Stomach (tissue), 9 donors: ENCODE data around the gene PAPSS1. TPM values are rescaled to one million over a fixed set of nuclear protein-coding genes. Genes with fewer than 3 reads are reported as not detected.

ENCODE experiments used
- DNase-seq, 2 donors: peaks; one replicate each; pipeline versions ENCODE4 v3.0.0 to v3.0.0-alpha.2; 2013 to 2019
- H3K27ac ChIP-seq, 5 donors: fragments of 200-600 bp in 4 of 5; sonication (generic) in 4 of 5; one replicate each; pipeline ENCODE4 v1.5.1; 2013 to 2019; ENCODE audit warnings: mild to moderate bottlenecking in 1 of 5, moderate library complexity in 1 of 5
- H3K27me3 ChIP-seq, 3 donors: fragments of 200-600 bp; sonication (generic); one replicate each; pipeline ENCODE4 v1.5.1; 2017 to 2019; ENCODE audit warnings: mixed run types in 1 of 3
- H3K36me3 ChIP-seq, 4 donors: fragments of 200-600 bp; sonication (generic); 1 replicate in 3 of 4; 2 replicates in 1 of 4; pipeline ENCODE4 v1.5.1; 2016 to 2019
- H3K4me1 ChIP-seq, 4 donors: fragments of 200-600 bp; sonication (generic); one replicate each; pipeline ENCODE4 v1.5.1; 2016 to 2019
- H3K4me3 ChIP-seq, 4 donors: fragments of 200-600 bp; sonication (generic) in 3 of 4; one replicate each; pipeline ENCODE4 v1.5.1; 2016 to 2019; ENCODE audit warnings: mild to moderate bottlenecking in 1 of 4
- H3K9me3 ChIP-seq, 4 donors: fragments of 200-600 bp; sonication (generic); one replicate each; pipeline ENCODE4 v1.5.1; 2016 to 2019
- EP300 ChIP-seq: sonication (generic); formaldehyde crosslinking; IDR thresholded peaks from one replicate; pipeline ENCODE4 v1.6.1; 2017; ENCODE audit warnings: antibody characterized with exemption
- POLR2A ChIP-seq, 4 donors: fragments of 450-650 bp; IDR thresholded peaks; one replicate each; pipeline ENCODE4 v1.6.1; 2016; ENCODE audit warnings: antibody characterized with exemption in 4 of 4, control low read depth in 2 of 4, mild to moderate bottlenecking in 1 of 4, moderate library complexity in 1 of 4
- POLR2AphosphoS5 ChIP-seq, 3 donors: sonication (generic); formaldehyde crosslinking; IDR thresholded peaks; one replicate each; pipeline ENCODE4 v1.6.1; 2016; ENCODE audit warnings: antibody characterized with exemption in 3 of 3
- WGBS, 5 donors: extraction: QIAGEN DNeasy Blood & Tissue Kit in 3 of 5; methylation state at CpG; one replicate each; pipeline versions ENCODE4 v1.1.5 to v1.1.7; 2013 to 2018; 5-methylcytosine and 5-hydroxymethylcytosine counted together
- intact Hi-C: fragments of 100-400 bp; cut with DNase I; formaldehyde crosslinking; loops from one replicate; pipeline ENCODE4 v1.15.1; 2023; ENCODE audit warnings: low total_unique reads
- polyA plus RNA-seq, 3 donors: library from polyadenylated mRNA; stranded (reverse); fragments of 200-250 nt; gene quantifications; one replicate each; pipeline ENCODE4 v1.2.3, GENCODE V29; 2013
- total RNA-seq, 5 donors: library from RNA; depleted of rRNA; stranded (reverse); fragments of >200 nt; gene quantifications; one replicate each; pipeline versions ENCODE4 v1.1.0 to v1.2.3, GENCODE V29; 2014 to 2016
- TF ChIP-seq, protein P1 (sequence below), 7 experiments: fragments of 450-650 bp in 4 of 7; fragments of 200-600 bp in 3 of 7; sonication (generic) in 3 of 7; IDR thresholded peaks; one replicate each; pipeline ENCODE4 v1.5.1; 2016 to 2019; ENCODE audit warnings: antibody characterized with exemption in 7 of 7, control low read depth in 2 of 7, mild to moderate bottlenecking in 1 of 7
- donor health status: healthy with polysubstance abuse.
- donor health status: Bipolar disorder and iron deficiency.
- donor health status: healthy.

PAPSS1 gene
- total and polyA plus RNA-seq, 8 donors, result 12.7 to 102 (median 46.8) TPM

DNA sequence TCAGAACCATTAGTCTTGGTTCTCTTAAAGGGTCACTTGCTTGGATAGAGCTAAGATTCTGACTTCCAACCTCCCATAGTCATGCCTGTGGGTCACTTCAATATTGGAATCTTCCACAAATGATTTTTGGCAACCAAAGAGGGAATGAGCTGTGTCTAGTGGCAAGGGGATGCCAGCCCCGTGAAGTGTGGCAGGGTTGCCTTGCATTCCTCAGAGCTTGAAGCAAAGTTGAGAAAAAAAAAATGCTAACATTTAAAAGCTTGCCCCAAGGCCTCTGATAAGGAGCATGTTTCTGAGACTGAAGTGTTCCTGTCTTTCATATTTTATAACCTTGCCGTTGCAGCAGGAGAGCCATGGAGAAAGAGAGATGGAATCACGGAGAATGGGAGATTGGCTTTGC lies 120.2 kb downstream of the PAPSS1 start:
- 35 to 51% (median 43%) methylated on average over 3 of the region's 3 CpGs for WGBS, 5 donors
- no peak for DNase-seq
- Histone ChIP-seq H3K4me3 (no peak overlapping the region), H3K36me3 (no peaks in the 10 kb centered on the region), H3K4me1 (peaks cover 0 to 12% (median 8%) of the 10 kb centered on the region in 4 donors), H3K27me3 (no peaks in the 10 kb centered on the region), H3K9me3 (no peaks in the 10 kb centered on the region), H3K27ac (no peak overlapping the region)
- TF ChIP-seq POLR2A (IDR thresholded peaks at IDR 0.05) (no peak), EP300 (no peak)
- TF ChIP-seq, protein P1, sequence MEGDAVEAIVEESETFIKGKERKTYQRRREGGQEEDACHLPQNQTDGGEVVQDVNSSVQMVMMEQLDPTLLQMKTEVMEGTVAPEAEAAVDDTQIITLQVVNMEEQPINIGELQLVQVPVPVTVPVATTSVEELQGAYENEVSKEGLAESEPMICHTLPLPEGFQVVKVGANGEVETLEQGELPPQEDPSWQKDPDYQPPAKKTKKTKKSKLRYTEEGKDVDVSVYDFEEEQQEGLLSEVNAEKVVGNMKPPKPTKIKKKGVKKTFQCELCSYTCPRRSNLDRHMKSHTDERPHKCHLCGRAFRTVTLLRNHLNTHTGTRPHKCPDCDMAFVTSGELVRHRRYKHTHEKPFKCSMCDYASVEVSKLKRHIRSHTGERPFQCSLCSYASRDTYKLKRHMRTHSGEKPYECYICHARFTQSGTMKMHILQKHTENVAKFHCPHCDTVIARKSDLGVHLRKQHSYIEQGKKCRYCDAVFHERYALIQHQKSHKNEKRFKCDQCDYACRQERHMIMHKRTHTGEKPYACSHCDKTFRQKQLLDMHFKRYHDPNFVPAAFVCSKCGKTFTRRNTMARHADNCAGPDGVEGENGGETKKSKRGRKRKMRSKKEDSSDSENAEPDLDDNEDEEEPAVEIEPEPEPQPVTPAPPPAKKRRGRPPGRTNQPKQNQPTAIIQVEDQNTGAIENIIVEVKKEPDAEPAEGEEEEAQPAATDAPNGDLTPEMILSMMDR (IDR thresholded peaks at IDR 0.05), result no peak
- intact Hi-C loops, result no loop called here

GRCh38 chr4:107593230-107593629 lies 126.8 kb downstream of the PAPSS1 start:
- 63 to 82% (median 79%) methylated on average over 1 of the region's 1 CpG for WGBS, 5 donors
- H3K36me3 ChIP-seq, result no peaks in the 10 kb centered on the region

GRCh38 chr4:107592519-107592918 lies 127.5 kb downstream of the PAPSS1 start:
- TF ChIP-seq EP300 (no peak), POLR2A (IDR thresholded peaks at IDR 0.05) (no peak), POLR2AphosphoS5 (IDR thresholded peaks at IDR 0.05) (no peak)
- TF ChIP-seq, protein P1 (IDR thresholded peaks at IDR 0.05), result no peak
- 39 to 50% (median 45%) methylated on average over 2 of the region's 2 CpGs for WGBS, 5 donors
- DNase-seq, result no peak
- Histone ChIP-seq H3K36me3 (no peaks in the 10 kb centered on the region), H3K27me3 (no peaks in the 10 kb centered on the region), H3K27ac (no peak overlapping the region), H3K9me3 (peaks cover 0 to 36% (median 26%) of the 10 kb centered on the region in 4 donors), H3K4me3 (no peak overlapping the region), H3K4me1 (no peaks in the 10 kb centered on the region)
- intact Hi-C loops, result no loop called here

More at GRCh38 chr4:107593230-107593629, 126.8 kb downstream of the PAPSS1 start:
- no peak overlapping the region for H3K4me3 ChIP-seq
- DNase-seq, result no peak
- no peak overlapping the region for H3K27ac ChIP-seq
- no peaks in the 10 kb centered on the region for H3K4me1 ChIP-seq
- H3K27me3 ChIP-seq, result no peaks in the 10 kb centered on the region
- TF ChIP-seq POLR2A (IDR thresholded peaks at IDR 0.05) (no peak), POLR2AphosphoS5 (IDR thresholded peaks at IDR 0.05) (no peak), EP300 (no peak)
- TF ChIP-seq, protein P1 (IDR thresholded peaks at IDR 0.05), result no peak
- intact Hi-C loops, result no loop called here
- peaks cover 0 to 28% (median 22%) of the 10 kb centered on the region in 4 donors for H3K9me3 ChIP-seq

GRCh38 chr4:107589269-107589668 lies 130.8 kb downstream of the PAPSS1 start:
- no peaks in the 10 kb centered on the region for H3K4me1 ChIP-seq
- H3K27ac ChIP-seq, result no peak overlapping the region
- intact Hi-C loops, result no loop called here
- H3K9me3 ChIP-seq, result peaks cover 0 to 49% (median 31%) of the 10 kb centered on the region in 4 donors
- no peaks in the 10 kb centered on the region for H3K36me3 ChIP-seq
- H3K27me3 ChIP-seq, result no peaks in the 10 kb centered on the region
- no peak for DNase-seq
- TF ChIP-seq POLR2A (IDR thresholded peaks at IDR 0.05), result no peak
- TF ChIP-seq, protein P1 (IDR thresholded peaks at IDR 0.05), result no peak
- no peak for TF ChIP-seq POLR2AphosphoS5 (IDR thresholded peaks at IDR 0.05)
- no peak for TF ChIP-seq EP300
- H3K4me3 ChIP-seq, result no peak overlapping the region
